GM12878 (cell line): ENCODE results near the gene PGLYRP3. TPM values are rescaled to one million over a fixed set of nuclear protein-coding genes. Genes with fewer than 3 reads are reported as not detected.
A peak's percentile ranks its signal among the peaks of the same experiment; 100 is the strongest.

Source experiments
- ATAC-seq: fragments of 200-7000 bp; cut with Tn5 transposase; 3 replicates; pipeline ENCODE4 v1.9.1; 2020; ENCODE audit warnings: mild to moderate bottlenecking, moderate library complexity
- BruUV-seq: library from RNA; stranded (reverse); fragments of 400-500 nt; replicated peaks from 2 replicates; lab custom pipeline; 2021; lab: Mats Ljungman, UMichigan
- CTCF ChIA-PET: fragments of 300-600 bp; sonication (Branson Sonifier 250); formaldehyde crosslinking; extraction: SDS; loops from one replicate; lab custom pipeline; 2021; ENCODE audit warnings: inconsistent platforms; lab: Yijun Ruan, JAX
- POLR2A ChIA-PET: fragments of 350-600 bp; formaldehyde crosslinking; extraction: SDS; loops from one replicate; lab custom pipeline; 2021; ENCODE audit warnings: inconsistent platforms; lab: Charles Lee
- RAD21 ChIA-PET: fragments of 300-600 bp; sonication (Branson Sonifier 250); formaldehyde crosslinking; loops from one replicate; lab custom pipeline; 2023; ENCODE audit warnings: antibody characterized with exemption; ENCODE audit not compliant: unreplicated experiment; lab: Charles Lee
- SMC1A ChIA-PET: fragments of 300-600 bp; sonication (Branson Sonifier 250); formaldehyde crosslinking; loops from one replicate; lab custom pipeline; 2023; ENCODE audit not compliant: unreplicated experiment, uncharacterized antibody; lab: Charles Lee
- DNase-seq: peaks from one replicate; pipeline ENCODE4 v3.0.0-alpha.2; 2011; ENCODE audit warnings: low read depth, low spot score
- FAIRE-seq: peaks from 3 replicates; lab custom pipeline; 2011; peaks lifted over from hg19 to GRCh38; lab: Jason Lieb, UNC
- H2AFZ ChIP-seq: 2 replicates; pipeline ENCODE4 v1.6.0; 2011; ENCODE audit warnings: low read depth, low read length, control low read depth; ENCODE audit not compliant: control insufficient read depth
- H3K27ac ChIP-seq: 2 replicates; pipeline ENCODE4 v1.5.1; 2011; ENCODE audit warnings: control low read depth; ENCODE audit not compliant: control insufficient read depth, insufficient read depth
- H3K27me3 ChIP-seq, 2 experiments: replicated peaks in 1 of 2; 2 replicates each; pipeline versions ENCODE4 v1.6.0 to v1.6.1; 2011; ENCODE audit warnings: low read length in 1 of 2; ENCODE audit not compliant: control insufficient read depth in 2 of 2, insufficient read depth in 2 of 2
- H3K36me3 ChIP-seq, 2 experiments: 2 replicates each; pipeline ENCODE4 v1.5.1; 2011; ENCODE audit warnings: low read length in 1 of 2; ENCODE audit not compliant: control insufficient read depth in 2 of 2, insufficient read depth in 2 of 2
- H3K4me1 ChIP-seq: 2 replicates; pipeline ENCODE4 v1.6.1; 2011; ENCODE audit warnings: mild to moderate bottlenecking, low read length, moderate library complexity, mixed read lengths; ENCODE audit not compliant: control insufficient read depth, insufficient read depth
- H3K4me2 ChIP-seq: 2 replicates; pipeline ENCODE4 v1.6.0; 2011; ENCODE audit warnings: control low read depth; ENCODE audit not compliant: control insufficient read depth, insufficient read depth
- H3K4me3 ChIP-seq: fragments of 200-600 bp; sonication (generic); 2 replicates; pipeline ENCODE4 v1.5.1; 2016
- H3K79me2 ChIP-seq: 2 replicates; pipeline ENCODE4 v1.6.0; 2011; ENCODE audit warnings: low read length; ENCODE audit not compliant: control insufficient read depth, insufficient read depth
- H3K9ac ChIP-seq: 2 replicates; pipeline ENCODE4 v1.8.0; 2011; ENCODE audit warnings: low read length, control low read depth, mixed read lengths; ENCODE audit not compliant: control insufficient read depth, insufficient read depth
- H3K9me3 ChIP-seq: replicated peaks from 3 replicates; pipeline ENCODE4 v1.5.1; 2011; ENCODE audit warnings: mild to moderate bottlenecking, low read length; ENCODE audit not compliant: control insufficient read depth, insufficient read depth
- H4K20me1 ChIP-seq: 2 replicates; pipeline ENCODE4 v1.6.0; 2011; ENCODE audit not compliant: control insufficient read depth, insufficient read depth
- CBFB ChIP-seq: IDR thresholded peaks from 2 replicates; pipeline ENCODE4 v1.6.1; 2016; ENCODE audit warnings: antibody characterized with exemption, low read depth
- E2F8 ChIP-seq: fragments of 450-650 bp; IDR thresholded peaks from 2 replicates; pipeline ENCODE4 v1.6.1; 2018; ENCODE audit warnings: mild to moderate bottlenecking, low read depth, moderate library complexity; ENCODE audit not compliant: partially characterized antibody
- GABPA ChIP-seq: IDR thresholded peaks from 2 replicates; pipeline ENCODE4 v1.6.1; 2014; ENCODE audit warnings: antibody characterized with exemption, low read depth, mild to moderate bottlenecking, inconsistent platforms
- GATAD2B ChIP-seq: fragments of 450-650 bp; conservative IDR thresholded peaks from 2 replicates; pipeline ENCODE4 v1.6.1; 2017; ENCODE audit warnings: low read depth, mild to moderate bottlenecking, moderate library complexity
- HDGF ChIP-seq: fragments of 450-650 bp; IDR thresholded peaks from 2 replicates; pipeline ENCODE4 v1.6.1; 2016; ENCODE audit warnings: antibody characterized with exemption
- NBN ChIP-seq: fragments of 450-650 bp; IDR thresholded peaks from 2 replicates; pipeline ENCODE4 v1.6.1; 2016
- PKNOX1 ChIP-seq: fragments of 450-650 bp; IDR thresholded peaks from 2 replicates; pipeline ENCODE4 v1.6.1; 2016; ENCODE audit warnings: mild to moderate bottlenecking
- SP1 ChIP-seq: IDR thresholded peaks from one replicate; pipeline ENCODE4 v1.6.1; 2011; ENCODE audit warnings: low read depth, low read length
- STAT3 ChIP-seq: IDR thresholded peaks from 2 replicates; pipeline ENCODE4 v1.6.1; 2011; ENCODE audit warnings: low read depth, low read length, improper control_type of control experiment
- ZNF592 ChIP-seq: fragments of 450-650 bp; IDR thresholded peaks from 2 replicates; pipeline ENCODE4 v1.6.1; 2017; ENCODE audit warnings: mild to moderate bottlenecking, moderate library complexity
- WGBS: methylation state at CpG from one replicate; pipeline ENCODE4 v1.1.6; 2016; ENCODE audit warnings: low lambda C conversion rate; ENCODE audit not compliant: insufficient replicate concordance, insufficient coverage; ENCODE audit errors: missing lambda C conversion rate; 5-methylcytosine and 5-hydroxymethylcytosine counted together
- in situ Hi-C: fragments of 300-500 bp; cut with MboI; formaldehyde crosslinking; loops from 9 replicates; pipeline ENCODE4 v1.14.3; 2018; ENCODE audit warnings: mixed read lengths
- intact Hi-C: fragments of 100-400 bp; cut with micrococcal nuclease; formaldehyde crosslinking; loops from one replicate; pipeline ENCODE4 v1.14.2; 2022; ENCODE audit not compliant: unreplicated experiment
- polyA plus RNA-seq, 11 experiments: library from polyadenylated mRNA; depleted of rRNA in 4 of 11; unstranded in 6 of 11; stranded (reverse) in 5 of 11; fragments of >200 nt; fragmentation: Nextera tagmentation in 4 of 11; fragmentation: Illumina TruSeq in 1 of 11; extraction: Ambion mirVana in 4 of 11; extraction: Trizol in 1 of 11; gene quantifications; 1 replicate in 1 of 11; 2 replicates in 10 of 11; pipeline versions ENCODE4 v1.2.1 to v1.2.3, GENCODE V29; 2011 to 2016; ENCODE audit warnings: inconsistent platforms in 2 of 11, missing spikeins in 2 of 11, low read depth in 1 of 11
- total RNA-seq, 4 experiments: library from RNA; depleted of rRNA in 3 of 4; stranded (reverse); fragments of >200 nt in 3 of 4; fragmentation: Illumina TruSeq in 1 of 4; extraction: Trizol in 1 of 4; gene quantifications; 2 replicates each; pipeline versions ENCODE4 v1.2.1 to v1.2.3, GENCODE V29; 2013 to 2021

The PGLYRP3 gene
- total and polyA plus RNA-seq, 10 of the 15 experiments (the other 5 are each of a cell fraction or from before 2014, with no cell fraction given): 0.10 to 0.49 (median 0.18) TPM; not detected in 7

- CTCF ChIA-PET: interaction anchor here (0.6 to 5.8 kb wide), 20 partner anchors 8 to 1997 kb away, joined by 3 to 54 read pairs (median 4); partner anchors contain the start of gene PGLYRP3
- DNase-seq (peak; percentile 51), FAIRE-seq (no peak), ATAC-seq (peak; percentile 54)
- no TSS peak for BruUV-seq
- Histone ChIP-seq H3K4me1 (peaks cover 32% of the 10 kb centered on the region), H3K9me3 (no peaks in the 10 kb centered on the region), H3K9ac (peak overlapping the region; percentile 70), H3K27ac (peak overlapping the region; percentile 86), H3K79me2 (peaks cover 17% of the 10 kb centered on the region), H3K36me3 (no peaks in the 10 kb centered on the region), H3K27me3 (no peaks in the 10 kb centered on the region), H4K20me1 (no peaks in the 10 kb centered on the region), H2AFZ (peak overlapping the region; percentile 45), H3K4me3 (peak overlapping the region; percentile 5; the same call in 1 of the 2 replicates), H3K4me2 (peak overlapping the region; percentile 79)
- RAD21 ChIA-PET: interaction anchor here (0.5 to 4.0 kb wide), 20 partner anchors 8 to 398 kb away, joined by 3 to 26 read pairs (median 4); partner anchors contain the start of genes PGLYRP3 and S100A2
- intact Hi-C loops: no loop called here
- POLR2A ChIA-PET: interaction anchor here (0.5 to 2.6 kb wide), 10 partner anchors 9 to 1205 kb away, joined by 3 to 10 read pairs (median 4); no protein-coding TSS in a partner anchor
- SMC1A ChIA-PET: interaction anchor here (0.7 to 4.9 kb wide), 20 partner anchors 8 to 398 kb away, joined by 3 to 27 read pairs (median 4); partner anchors contain the start of gene S100A6
- WGBS: 35% methylated on average over 14 of the region's 14 CpGs
- in situ Hi-C loops: no loop called here
- TF ChIP-seq ZNF592: no peak
- TF ChIP-seq GATAD2B: no peak; the same call in 1 of the 2 replicates
- TF ChIP-seq PKNOX1: no peak
- no peak for TF ChIP-seq E2F8
- no peak for TF ChIP-seq GABPA
- no peak for TF ChIP-seq STAT3
- TF ChIP-seq SP1: peak; percentile 16
- peak; percentile 55; the same call in 1 of the 2 replicates for TF ChIP-seq NBN
- peak; percentile 63; the same call in 1 of the 2 replicates for TF ChIP-seq CBFB
- TF ChIP-seq HDGF: peak; percentile 81; the same call in 1 of the 2 replicates
Measured at GRCh38 chr1:153345187-153346076, 32.7 kb upstream of the PGLYRP3 start.
